Tibial nerve (tissue), 3 donors: ENCODE results near the gene PCED1B.

ENCODE experiments used
- POLR2A ChIP-seq, 2 donors: fragments of 450-650 bp; IDR thresholded peaks; one replicate each; pipeline ENCODE4 v1.6.1; 2017; ENCODE audit warnings: antibody characterized with exemption in 2 of 2, mild to moderate bottlenecking in 2 of 2, moderate library complexity in 2 of 2
- TF ChIP-seq, protein P1 (sequence below), 5 experiments: fragments of 200-600 bp in 3 of 5; fragments of 450-650 bp in 2 of 5; sonication (generic) in 3 of 5; IDR thresholded peaks; one replicate each; pipeline ENCODE4 v1.5.1; 2016 to 2019; ENCODE audit warnings: antibody characterized with exemption in 5 of 5, mild to moderate bottlenecking in 3 of 5, moderate library complexity in 2 of 5

GRCh38 chr12:47033789-47034555 is 45.4 kb upstream of the PCED1B start:
- TF ChIP-seq, protein P1, sequence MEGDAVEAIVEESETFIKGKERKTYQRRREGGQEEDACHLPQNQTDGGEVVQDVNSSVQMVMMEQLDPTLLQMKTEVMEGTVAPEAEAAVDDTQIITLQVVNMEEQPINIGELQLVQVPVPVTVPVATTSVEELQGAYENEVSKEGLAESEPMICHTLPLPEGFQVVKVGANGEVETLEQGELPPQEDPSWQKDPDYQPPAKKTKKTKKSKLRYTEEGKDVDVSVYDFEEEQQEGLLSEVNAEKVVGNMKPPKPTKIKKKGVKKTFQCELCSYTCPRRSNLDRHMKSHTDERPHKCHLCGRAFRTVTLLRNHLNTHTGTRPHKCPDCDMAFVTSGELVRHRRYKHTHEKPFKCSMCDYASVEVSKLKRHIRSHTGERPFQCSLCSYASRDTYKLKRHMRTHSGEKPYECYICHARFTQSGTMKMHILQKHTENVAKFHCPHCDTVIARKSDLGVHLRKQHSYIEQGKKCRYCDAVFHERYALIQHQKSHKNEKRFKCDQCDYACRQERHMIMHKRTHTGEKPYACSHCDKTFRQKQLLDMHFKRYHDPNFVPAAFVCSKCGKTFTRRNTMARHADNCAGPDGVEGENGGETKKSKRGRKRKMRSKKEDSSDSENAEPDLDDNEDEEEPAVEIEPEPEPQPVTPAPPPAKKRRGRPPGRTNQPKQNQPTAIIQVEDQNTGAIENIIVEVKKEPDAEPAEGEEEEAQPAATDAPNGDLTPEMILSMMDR (IDR thresholded peaks at IDR 0.05): no peak
- TF ChIP-seq POLR2A (IDR thresholded peaks at IDR 0.05): no peak
